SH-SY5Y (cell line): ENCODE data around the gene WDR7.
A peak's percentile ranks its signal among the peaks of the same experiment; 100 is the strongest.

Experiments used
- GATA2 ChIP-seq: IDR thresholded peaks from 2 replicates; pipeline ENCODE4 v1.6.1; 2011; ENCODE audit warnings: mild to moderate bottlenecking, low read depth, low read length
- GATA3 ChIP-seq: IDR thresholded peaks from 2 replicates; pipeline ENCODE4 v1.6.1; 2011; ENCODE audit warnings: low read depth, mild to moderate bottlenecking, low read length, moderate library complexity

The WDR7 gene

DNA sequence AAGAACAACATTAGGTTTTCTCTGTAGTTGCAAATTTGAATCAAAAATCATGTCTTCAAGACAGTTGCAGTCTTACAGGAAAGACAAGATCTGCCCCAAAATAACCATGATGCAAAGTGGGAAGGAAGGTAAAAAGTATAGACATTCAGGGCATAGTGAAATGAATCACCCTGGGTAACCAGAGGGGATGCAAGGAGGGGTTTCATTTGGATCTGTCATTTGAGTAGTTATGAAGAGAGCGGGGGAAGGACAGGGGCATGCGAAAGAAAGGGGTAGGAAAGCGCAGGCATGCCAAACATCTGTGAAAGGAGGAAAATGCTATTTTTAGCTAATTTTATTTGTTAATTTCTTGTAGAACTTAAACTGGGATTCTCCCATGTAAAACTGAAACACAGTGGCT, 276.6 kb downstream of the WDR7 start:
- TF ChIP-seq GATA2 (no peak), GATA3 (no peak)

DNA sequence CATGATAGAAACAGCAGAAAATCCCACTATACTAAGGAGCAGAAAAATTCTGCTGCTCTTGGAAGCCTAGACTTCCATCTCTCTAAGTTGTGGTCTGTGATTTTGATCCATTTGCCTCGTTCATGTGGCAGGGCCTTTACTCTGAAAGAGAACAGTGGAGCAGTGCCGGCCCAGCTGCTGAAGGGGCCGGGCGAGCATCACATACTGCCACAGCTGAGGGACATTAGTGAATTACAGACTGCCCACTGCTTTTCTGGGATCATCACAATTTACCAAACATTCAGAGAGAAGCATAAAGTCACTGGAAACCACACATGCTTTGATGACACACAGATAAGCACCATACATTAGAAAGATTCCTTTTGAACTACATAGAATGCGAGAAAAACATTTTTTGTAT, 278.7 kb downstream of the WDR7 start:
- TF ChIP-seq GATA2 (no peak), GATA3 (no peak)

- TF ChIP-seq GATA3, result no peak
- TF ChIP-seq GATA2, result no peak
Measured at GRCh38 chr18:56933472-56933871, 282.3 kb downstream of the WDR7 start.

GRCh38 chr18:56934131-56934530, 283.0 kb downstream of the WDR7 start:
- no peak for TF ChIP-seq GATA2
- TF ChIP-seq GATA3, result no peak

GRCh38 chr18:56934906-56935305, 283.7 kb downstream of the WDR7 start:
- no peak for TF ChIP-seq GATA2
- no peak for TF ChIP-seq GATA3

DNA sequence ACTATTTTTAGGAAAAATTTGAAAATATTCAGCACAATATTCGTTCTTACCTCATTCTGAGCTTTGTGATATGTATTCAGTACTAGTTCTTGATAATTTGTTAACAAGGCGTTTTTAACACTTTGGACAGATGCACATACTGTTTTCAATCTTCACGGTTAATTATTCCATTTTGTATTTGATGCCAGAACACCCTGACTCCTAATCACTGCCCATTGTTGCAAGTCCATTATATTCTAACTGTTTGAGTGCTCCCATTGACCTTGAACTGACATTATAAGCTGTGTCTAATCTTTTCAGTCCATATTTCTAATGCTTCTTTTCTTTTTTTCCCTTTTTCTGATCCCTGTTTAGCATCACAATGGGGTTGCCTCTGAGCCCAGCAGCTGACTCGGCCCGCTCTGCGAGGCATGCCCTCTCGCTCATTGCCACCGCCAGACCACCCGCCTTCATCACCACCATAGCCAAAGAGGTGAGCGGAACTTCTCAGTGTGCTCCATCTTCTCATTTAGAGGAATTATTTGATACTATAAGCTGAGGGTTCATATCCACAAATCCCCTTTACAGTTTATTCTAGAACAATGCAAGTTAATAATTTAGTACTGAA, 284.4 kb downstream of the WDR7 start:
- no peak for TF ChIP-seq GATA3

DNA sequence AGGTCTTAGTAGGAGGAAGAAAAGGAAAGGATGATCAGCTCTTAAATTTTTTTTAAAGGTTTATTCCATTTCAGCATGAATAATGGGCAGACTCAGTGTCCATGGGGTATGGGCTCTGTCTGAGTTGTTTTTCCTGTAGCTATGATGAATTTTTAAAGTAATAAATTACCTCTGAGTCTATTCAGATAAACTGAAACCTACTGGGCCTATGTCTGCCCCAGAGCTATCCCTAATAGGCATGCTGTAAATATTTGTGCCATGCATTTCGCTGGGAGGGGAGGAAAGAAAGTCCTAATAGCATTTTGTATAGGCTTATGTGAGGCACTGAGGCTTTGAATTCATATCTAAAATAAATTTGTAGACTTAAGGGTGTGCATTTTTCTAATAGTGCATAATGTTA, 285.3 kb downstream of the WDR7 start:
- no peak for TF ChIP-seq GATA2
- no peak for TF ChIP-seq GATA3

DNA sequence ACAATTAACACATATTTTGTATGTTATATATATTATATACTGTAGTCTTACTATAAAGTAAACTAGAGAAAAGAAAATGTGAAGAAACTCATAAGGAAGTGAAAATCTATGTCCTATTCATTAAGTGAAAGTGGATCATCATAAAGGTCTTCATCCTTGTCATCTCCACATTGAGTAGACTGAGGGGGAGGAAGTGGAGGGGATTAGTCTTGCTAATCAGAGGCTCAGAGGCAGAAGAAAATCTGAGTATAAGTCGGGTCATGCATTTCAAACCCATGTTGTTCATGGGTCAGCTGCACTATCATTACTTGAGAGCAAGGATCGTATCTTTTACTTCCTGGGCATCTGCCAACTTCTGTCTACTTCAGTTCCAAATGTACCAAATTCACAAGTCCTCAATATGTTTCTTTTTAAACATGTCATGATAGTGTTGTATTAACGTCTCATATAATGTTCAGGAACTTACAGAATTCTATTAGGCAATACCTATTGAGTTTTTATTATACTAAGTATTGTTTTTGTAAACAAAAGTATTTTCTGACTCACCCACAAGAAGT, 286.8 kb downstream of the WDR7 start:
- TF ChIP-seq GATA2 (no peak), GATA3 (no peak)

GRCh38 chr18:56945171-56946083, 294.3 kb downstream of the WDR7 start:
- no peak for TF ChIP-seq GATA3
- TF ChIP-seq GATA2, result no peak

DNA sequence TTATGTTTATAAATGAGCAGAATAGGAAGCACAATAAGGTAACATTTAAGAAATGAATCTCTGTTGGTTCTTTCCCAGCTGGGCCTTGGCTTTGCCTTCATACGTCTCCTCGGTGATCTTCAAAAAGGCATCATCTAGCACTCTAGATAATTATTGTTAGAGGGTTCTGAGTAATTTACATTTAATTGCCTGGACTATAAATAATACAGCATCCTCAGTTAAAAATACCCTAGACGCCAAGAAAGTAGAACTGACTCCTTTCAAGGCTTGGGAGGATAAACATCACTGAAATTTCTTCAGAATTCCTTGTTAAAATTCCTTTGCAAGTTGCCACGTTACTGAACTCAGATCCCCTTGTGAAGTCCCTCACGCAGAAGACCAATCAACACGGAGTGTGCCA, 296.1 kb downstream of the WDR7 start:
- no peak for TF ChIP-seq GATA2
- TF ChIP-seq GATA3, result no peak

- no peak for TF ChIP-seq GATA2
- no peak for TF ChIP-seq GATA3
Measured at GRCh38 chr18:56952026-56952425, 300.9 kb downstream of the WDR7 start.

- TF ChIP-seq GATA3, result no peak
- TF ChIP-seq GATA2, result peak; percentile 61
Measured at GRCh38 chr18:56953428-56954198, 302.5 kb downstream of the WDR7 start.

DNA sequence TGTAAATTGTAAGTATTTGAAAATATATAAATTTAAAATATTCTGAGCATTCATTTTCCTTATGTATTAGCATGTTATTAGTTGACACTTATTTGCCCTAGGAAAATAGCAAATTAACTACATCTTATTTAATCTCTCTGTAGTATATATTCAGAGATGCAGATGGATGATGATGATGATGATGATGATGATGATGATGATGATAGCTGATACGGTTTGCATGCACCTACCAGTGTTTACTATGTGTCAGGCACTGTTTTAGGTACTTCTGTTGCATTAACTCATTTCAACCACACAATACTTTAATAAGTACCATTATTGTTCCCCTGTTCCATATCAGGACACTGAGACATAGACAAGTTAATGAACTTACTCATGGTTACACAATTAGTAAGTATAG, 304.3 kb downstream of the WDR7 start:
- no peak for TF ChIP-seq GATA3

DNA sequence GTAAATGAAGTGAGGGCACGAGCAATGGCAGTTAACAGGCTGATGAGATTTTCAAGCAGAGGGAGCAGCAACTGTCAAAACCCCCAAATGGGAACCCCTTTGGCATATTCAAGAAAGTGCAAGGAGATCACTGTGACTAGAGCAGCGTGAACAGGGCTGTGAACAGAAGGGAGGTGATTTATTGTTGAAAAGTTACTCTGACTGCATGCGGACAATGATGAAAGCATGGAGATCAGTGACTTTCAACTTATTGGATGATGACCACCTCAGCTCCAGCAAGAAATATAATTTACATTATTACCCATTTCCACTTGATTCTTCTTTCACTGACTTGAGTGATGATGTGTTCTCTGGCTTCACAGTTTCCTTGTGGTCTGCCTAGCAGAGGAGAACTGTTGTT, 308.0 kb downstream of the WDR7 start:
- TF ChIP-seq GATA3 (no peak), GATA2 (no peak)

GRCh38 chr18:56962322-56962721, 311.2 kb downstream of the WDR7 start:
- TF ChIP-seq GATA3, result no peak
- TF ChIP-seq GATA2, result no peak
